ENCODE results near the gene TMPRSS12. TPM values are rescaled to one million over a fixed set of nuclear protein-coding genes. Genes with fewer than 3 reads are reported as not detected.
"Not testable (repeated sequence)": the region's sequence is repeated elsewhere in the genome, so short reads cannot be mapped to it uniquely, and the experiment has no call there.

TMPRSS12 gene
- total RNA-seq, 1 donor from 2014 or later, result not detected

GRCh38 chr12:50865266-50865665 is 22.5 kb downstream of the TMPRSS12 start:
- no peak for DNase-seq (ENCODE audit: extremely low spot score, unreplicated experiment)
- Mint-ChIP-seq H3K27me3 (no peaks in the 10 kb centered on the region), H3K4me3 (no peak overlapping the region), H3K27ac (no peak overlapping the region), H3K4me1 (ENCODE audit: unreplicated experiment) (no peaks in the 10 kb centered on the region), H3K9me3 (peaks cover 18% of the 10 kb centered on the region), H3K36me3 (peaks cover 5% of the 10 kb centered on the region)
- no peak for TF ChIP-seq CTCF (conservative IDR thresholded peaks at IDR 0.05)

GRCh38 chr12:50868881-50869280 is 26.2 kb downstream of the TMPRSS12 start:
- H3K36me3 Mint-ChIP-seq, result not testable (repeated sequence)

GRCh38 chr12:50882563-50882962 is 39.8 kb downstream of the TMPRSS12 start:
- Mint-ChIP-seq H3K9me3 (no peaks in the 10 kb centered on the region), H3K27me3 (no peaks in the 10 kb centered on the region), H3K4me3 (no peak overlapping the region), H3K4me1 (ENCODE audit: unreplicated experiment) (no peaks in the 10 kb centered on the region), H3K27ac (no peak overlapping the region), H3K36me3 (no peaks in the 10 kb centered on the region)
- no peak for DNase-seq (ENCODE audit: extremely low spot score, unreplicated experiment)
- no peak for TF ChIP-seq CTCF (conservative IDR thresholded peaks at IDR 0.05)

More at GRCh38 chr12:50868881-50869280, 26.2 kb downstream of the TMPRSS12 start:
- H3K27me3 Mint-ChIP-seq; DNase-seq (ENCODE audit: extremely low spot score, unreplicated experiment); H3K4me3 Mint-ChIP-seq; H3K4me1 Mint-ChIP-seq (ENCODE audit: unreplicated experiment); H3K27ac Mint-ChIP-seq: not testable (repeated sequence)
- peaks cover 18% of the 10 kb centered on the region for H3K9me3 Mint-ChIP-seq

GRCh38 chr12:50887191-50887590 is 44.5 kb downstream of the TMPRSS12 start:
- Mint-ChIP-seq H3K4me3 (no peak overlapping the region), H3K4me1 (ENCODE audit: unreplicated experiment) (no peaks in the 10 kb centered on the region), H3K27ac (no peak overlapping the region), H3K9me3 (no peaks in the 10 kb centered on the region), H3K36me3 (no peaks in the 10 kb centered on the region), H3K27me3 (no peaks in the 10 kb centered on the region)
- no peak for TF ChIP-seq CTCF (conservative IDR thresholded peaks at IDR 0.05)
- no peak for DNase-seq (ENCODE audit: extremely low spot score, unreplicated experiment)

GRCh38 chr12:50888666-50889065 is 45.9 kb downstream of the TMPRSS12 start:
- no peak for DNase-seq (ENCODE audit: extremely low spot score, unreplicated experiment)
- H3K27me3 Mint-ChIP-seq, result no peaks in the 10 kb centered on the region
- no peak for TF ChIP-seq CTCF (conservative IDR thresholded peaks at IDR 0.05)

GRCh38 chr12:50894241-50894640 is 51.5 kb downstream of the TMPRSS12 start:
- no peaks in the 10 kb centered on the region for H3K36me3 Mint-ChIP-seq
- TF ChIP-seq CTCF (conservative IDR thresholded peaks at IDR 0.05), result no peak
- H3K27me3 Mint-ChIP-seq, result no peaks in the 10 kb centered on the region
- H3K9me3 Mint-ChIP-seq, result peaks cover 3% of the 10 kb centered on the region
- DNase-seq (ENCODE audit: extremely low spot score, unreplicated experiment), result no peak
- no peaks in the 10 kb centered on the region for H3K4me1 Mint-ChIP-seq (ENCODE audit: unreplicated experiment)
- H3K27ac Mint-ChIP-seq, result no peak overlapping the region
- H3K4me3 Mint-ChIP-seq, result no peak overlapping the region

More at GRCh38 chr12:50888666-50889065, 45.9 kb downstream of the TMPRSS12 start:
- Mint-ChIP-seq H3K9me3 (no peaks in the 10 kb centered on the region), H3K36me3 (no peaks in the 10 kb centered on the region), H3K4me3 (no peak overlapping the region), H3K27ac (no peak overlapping the region), H3K4me1 (ENCODE audit: unreplicated experiment) (no peaks in the 10 kb centered on the region)

Measured in type B pancreatic cell (in vitro differentiated cells).